Activated T-cell treated with anti-CD3 and anti-CD28 coated beads, Interleukin-2, amount 50 U/mL, for 72 hours (primary cell): Measurements from ENCODE around the gene MCC. TPM values are rescaled to one million over a fixed set of nuclear protein-coding genes. Genes with fewer than 3 reads are reported as not detected.

Experiments
- ATAC-seq, 2 donors: fragments of 150-1000 bp; cut with Tn5 transposase; replicated peaks in 1 of 2; 2 replicates each; pipeline ENCODE4 v1.10.0; 2021; ENCODE audit warnings: moderate library complexity in 2 of 2, mild to moderate bottlenecking in 1 of 2
- DNase-seq, 2 donors: peaks; one replicate each; pipeline ENCODE4 v3.0.0; 2021 to 2022; ENCODE audit warnings: mixed read lengths in 1 of 2
- H3K27ac Mint-ChIP-seq: one replicate; pipeline ENCODE4 v1.8.0; 2022; ENCODE audit warnings: mild to moderate bottlenecking, moderate library complexity, mixed read lengths
- H3K27me3 Mint-ChIP-seq: one replicate; pipeline ENCODE4 v1.8.0; 2022; ENCODE audit warnings: low read depth, mixed read lengths
- H3K36me3 Mint-ChIP-seq, 2 donors: one replicate each; pipeline ENCODE4 v1.8.0; 2022; ENCODE audit warnings: mixed read lengths in 2 of 2, mild to moderate bottlenecking in 1 of 2; ENCODE audit not compliant: insufficient read depth in 2 of 2
- H3K4me1 Mint-ChIP-seq: one replicate; pipeline ENCODE4 v1.8.0; 2022; ENCODE audit warnings: low read depth, mixed read lengths
- H3K4me3 Mint-ChIP-seq, 2 donors: one replicate each; pipeline ENCODE4 v1.8.0; 2022; ENCODE audit warnings: mild to moderate bottlenecking in 2 of 2, mixed read lengths in 2 of 2, moderate library complexity in 2 of 2
- H3K9me3 Mint-ChIP-seq, 2 donors: one replicate each; pipeline ENCODE4 v1.8.0; 2022; ENCODE audit warnings: mixed read lengths in 2 of 2
- total RNA-seq, 2 donors: library from RNA; stranded (reverse); gene quantifications; one replicate each; pipeline ENCODE4 v1.2.3, GENCODE V29; 2022

The MCC gene
- total RNA-seq, 2 donors from 2014 or later = 3.3 to 4.2 TPM

GRCh38 chr5:113276001-113276400 lies 212.3 kb downstream of the MCC start:
- peaks cover 0 to 2% of the 10 kb centered on the region in 2 donors for H3K36me3 Mint-ChIP-seq
- ATAC-seq (no peak), DNase-seq (no peak)
- H3K27me3 Mint-ChIP-seq = peaks cover 6% of the 10 kb centered on the region
- peaks cover 36% of the 10 kb centered on the region for H3K4me1 Mint-ChIP-seq
- no peak overlapping the region for H3K4me3 Mint-ChIP-seq
- no peak overlapping the region for H3K27ac Mint-ChIP-seq
- H3K9me3 Mint-ChIP-seq = no peaks in the 10 kb centered on the region

- DNase-seq (no peak), ATAC-seq (no peak)
- peaks cover 6% of the 10 kb centered on the region for H3K27me3 Mint-ChIP-seq
- H3K4me3 Mint-ChIP-seq = no peak overlapping the region
- no peak overlapping the region for H3K27ac Mint-ChIP-seq
- peaks cover 0 to 2% of the 10 kb centered on the region in 2 donors for H3K36me3 Mint-ChIP-seq
- H3K4me1 Mint-ChIP-seq = peaks cover 28% of the 10 kb centered on the region
- H3K9me3 Mint-ChIP-seq = no peaks in the 10 kb centered on the region
Measured at GRCh38 chr5:113274836-113275414, 213.3 kb downstream of the MCC start.

GRCh38 chr5:113273948-113274347 lies 214.3 kb downstream of the MCC start:
- no peak overlapping the region for H3K4me3 Mint-ChIP-seq
- H3K27me3 Mint-ChIP-seq = peaks cover 6% of the 10 kb centered on the region
- no peaks in the 10 kb centered on the region for H3K9me3 Mint-ChIP-seq
- ATAC-seq = peak; percentile 63 to 78
- DNase-seq = peak in 1 of 2 donors; percentile 9
- H3K27ac Mint-ChIP-seq = no peak overlapping the region
- peaks cover 26% of the 10 kb centered on the region for H3K4me1 Mint-ChIP-seq
- H3K36me3 Mint-ChIP-seq = peaks cover 0 to 2% of the 10 kb centered on the region in 2 donors

GRCh38 chr5:113271745-113272454 lies 216.4 kb downstream of the MCC start:
- ATAC-seq (no peak), DNase-seq (no peak)
- H3K4me1 Mint-ChIP-seq = peaks cover 15% of the 10 kb centered on the region
- no peaks in the 10 kb centered on the region for H3K27me3 Mint-ChIP-seq
- no peak overlapping the region for H3K27ac Mint-ChIP-seq
- no peak overlapping the region for H3K4me3 Mint-ChIP-seq
- no peaks in the 10 kb centered on the region for H3K9me3 Mint-ChIP-seq
- H3K36me3 Mint-ChIP-seq = no peaks in the 10 kb centered on the region

GRCh38 chr5:113271015-113271414 lies 217.2 kb downstream of the MCC start:
- ATAC-seq (no peak), DNase-seq (no peak)
- no peaks in the 10 kb centered on the region for H3K36me3 Mint-ChIP-seq
- no peak overlapping the region for H3K27ac Mint-ChIP-seq
- no peaks in the 10 kb centered on the region for H3K27me3 Mint-ChIP-seq
- no peak overlapping the region for H3K4me3 Mint-ChIP-seq
- H3K9me3 Mint-ChIP-seq = no peaks in the 10 kb centered on the region
- H3K4me1 Mint-ChIP-seq = peaks cover 15% of the 10 kb centered on the region

GRCh38 chr5:113270086-113270485 lies 218.2 kb downstream of the MCC start:
- ATAC-seq = no peak
- Mint-ChIP-seq H3K9me3 (no peaks in the 10 kb centered on the region), H3K4me1 (peaks cover 15% of the 10 kb centered on the region), H3K36me3 (no peaks in the 10 kb centered on the region), H3K27me3 (no peaks in the 10 kb centered on the region), H3K27ac (no peak overlapping the region), H3K4me3 (no peak overlapping the region)
- no peak for DNase-seq

GRCh38 chr5:113269023-113269997 lies 218.9 kb downstream of the MCC start:
- H3K4me1 Mint-ChIP-seq = peaks cover 14% of the 10 kb centered on the region
- ATAC-seq = no peak
- no peaks in the 10 kb centered on the region for H3K36me3 Mint-ChIP-seq
- DNase-seq = no peak
- no peak overlapping the region for H3K27ac Mint-ChIP-seq
- H3K9me3 Mint-ChIP-seq = no peaks in the 10 kb centered on the region
- H3K4me3 Mint-ChIP-seq = no peak overlapping the region
- H3K27me3 Mint-ChIP-seq = no peaks in the 10 kb centered on the region

GRCh38 chr5:113268232-113268631 lies 220.0 kb downstream of the MCC start:
- Mint-ChIP-seq H3K36me3 (no peaks in the 10 kb centered on the region), H3K4me3 (no peak overlapping the region), H3K9me3 (no peaks in the 10 kb centered on the region), H3K27ac (no peak overlapping the region), H3K4me1 (peaks cover 8% of the 10 kb centered on the region), H3K27me3 (no peaks in the 10 kb centered on the region)
- ATAC-seq (no peak), DNase-seq (no peak)

GRCh38 chr5:113267361-113267900 lies 220.8 kb downstream of the MCC start:
- H3K27ac Mint-ChIP-seq = no peak overlapping the region
- no peaks in the 10 kb centered on the region for H3K36me3 Mint-ChIP-seq
- DNase-seq (no peak), ATAC-seq (no peak)
- peaks cover 8% of the 10 kb centered on the region for H3K4me1 Mint-ChIP-seq
- H3K27me3 Mint-ChIP-seq = no peaks in the 10 kb centered on the region
- H3K9me3 Mint-ChIP-seq = no peaks in the 10 kb centered on the region
- H3K4me3 Mint-ChIP-seq = no peak overlapping the region

- H3K36me3 Mint-ChIP-seq = no peaks in the 10 kb centered on the region
- no peak for DNase-seq
- H3K4me3 Mint-ChIP-seq = no peak overlapping the region
- no peak overlapping the region for H3K27ac Mint-ChIP-seq
- H3K27me3 Mint-ChIP-seq = no peaks in the 10 kb centered on the region
- no peak for ATAC-seq
- peaks cover 8% of the 10 kb centered on the region for H3K4me1 Mint-ChIP-seq
- no peaks in the 10 kb centered on the region for H3K9me3 Mint-ChIP-seq
Measured at GRCh38 chr5:113266913-113267227, 221.4 kb downstream of the MCC start.

- H3K4me3 Mint-ChIP-seq = no peak overlapping the region
- no peaks in the 10 kb centered on the region for H3K27me3 Mint-ChIP-seq
- no peak for ATAC-seq
- peaks cover 8% of the 10 kb centered on the region for H3K4me1 Mint-ChIP-seq
- H3K9me3 Mint-ChIP-seq = no peaks in the 10 kb centered on the region
- peak overlapping the region; percentile 9 for H3K27ac Mint-ChIP-seq
- DNase-seq = no peak
- no peaks in the 10 kb centered on the region for H3K36me3 Mint-ChIP-seq
Measured at GRCh38 chr5:113266227-113266912, 221.9 kb downstream of the MCC start.

- ATAC-seq (no peak), DNase-seq (no peak)
- Mint-ChIP-seq H3K4me1 (peaks cover 8% of the 10 kb centered on the region), H3K4me3 (no peak overlapping the region), H3K9me3 (no peaks in the 10 kb centered on the region), H3K27me3 (no peaks in the 10 kb centered on the region), H3K27ac (no peak overlapping the region), H3K36me3 (no peaks in the 10 kb centered on the region)
Measured at GRCh38 chr5:113265190-113265589, 223.1 kb downstream of the MCC start.
